CD14-positive monocyte (primary cell): ENCODE data around the gene NCOA6. TPM values are rescaled to one million over a fixed set of nuclear protein-coding genes. Genes with fewer than 3 reads are reported as not detected.
"Not testable (repeated sequence)": the region's sequence is repeated elsewhere in the genome, so short reads cannot be mapped to it uniquely, and the experiment has no call there.

Experiments
- DNase-seq, 3 donors: peaks; one replicate each; pipeline ENCODE4 v3.0.0-alpha.2; 2011 to 2022
- H2AFZ ChIP-seq: 2 replicates; pipeline ENCODE4 v1.6.0; 2012; ENCODE audit warnings: mild to moderate bottlenecking, low read depth, low read length, inconsistent platforms; ENCODE audit not compliant: insufficient read depth, poor library complexity, severe bottlenecking
- H3K27ac ChIP-seq, 2 donors: 1 replicate in 1 of 2; 2 replicates in 1 of 2; pipeline ENCODE4 v1.5.1; 2012 to 2013; ENCODE audit warnings: low read length in 2 of 2, control low read depth in 1 of 2, inconsistent platforms in 1 of 2, low read depth in 1 of 2, mild to moderate bottlenecking in 1 of 2
- H3K27me3 ChIP-seq, 2 donors: one replicate each; pipeline versions ENCODE4 v1.6.0 to v1.6.1; 2011 to 2013; ENCODE audit warnings: low read length in 2 of 2; ENCODE audit not compliant: control insufficient read depth in 2 of 2, insufficient read depth in 2 of 2
- H3K36me3 ChIP-seq, 2 donors: replicated peaks in 1 of 2; 1 replicate in 1 of 2; 2 replicates in 1 of 2; pipeline versions ENCODE4 v1.5.1 to v1.6.1; 2012 to 2013; ENCODE audit warnings: low read length in 2 of 2, control low read depth in 1 of 2, inconsistent platforms in 1 of 2, mild to moderate bottlenecking in 1 of 2; ENCODE audit not compliant: insufficient read depth in 2 of 2, control insufficient read depth in 1 of 2
- H3K4me1 ChIP-seq, 2 donors: 1 replicate in 1 of 2; 2 replicates in 1 of 2; pipeline versions ENCODE4 v1.5.1 to v1.6.1; 2012 to 2013; ENCODE audit warnings: low read length in 2 of 2, control low read depth in 1 of 2, inconsistent platforms in 1 of 2, mild to moderate bottlenecking in 1 of 2, moderate library complexity in 1 of 2; ENCODE audit not compliant: insufficient read depth in 2 of 2, control insufficient read depth in 1 of 2
- H3K4me2 ChIP-seq: replicated peaks from 2 replicates; pipeline ENCODE3; 2012; ENCODE audit warnings: low read length, moderate library complexity, mild to moderate bottlenecking; ENCODE audit not compliant: poor library complexity, severe bottlenecking; ENCODE audit errors: extremely low read depth
- H3K4me3 ChIP-seq, 3 experiments: fragments of 200-600 bp in 1 of 3; sonication (generic) in 1 of 3; replicated peaks in 1 of 3; 1 replicate in 2 of 3; 2 replicates in 1 of 3; pipeline ENCODE4 v1.5.1; 2011 to 2013; ENCODE audit warnings: low read length in 3 of 3, mild to moderate bottlenecking in 3 of 3, control low read depth in 2 of 3, low read depth in 2 of 3, inconsistent platforms in 1 of 3, moderate library complexity in 1 of 3
- H3K79me2 ChIP-seq: 2 replicates; pipeline ENCODE4 v1.6.0; 2012; ENCODE audit warnings: mild to moderate bottlenecking, control low read depth, inconsistent platforms, low read length, moderate library complexity; ENCODE audit not compliant: insufficient read depth
- H3K9ac ChIP-seq: 2 replicates; pipeline ENCODE4 v1.6.0; 2017; ENCODE audit warnings: low read length, mild to moderate bottlenecking; ENCODE audit not compliant: insufficient read depth, poor library complexity, severe bottlenecking
- H3K9me3 ChIP-seq, 2 donors: replicated peaks in 1 of 2; 1 replicate in 1 of 2; 2 replicates in 1 of 2; pipeline versions ENCODE4 v1.5.1 to v1.6.1; 2012 to 2013; ENCODE audit warnings: low read length in 2 of 2, control low read depth in 1 of 2; ENCODE audit not compliant: control insufficient read depth in 1 of 2, insufficient read depth in 1 of 2
- H4K20me1 ChIP-seq: 2 replicates; pipeline ENCODE4 v1.6.0; 2012; ENCODE audit warnings: mild to moderate bottlenecking, low read length, control low read depth, moderate library complexity; ENCODE audit not compliant: insufficient read depth
- H3K27ac Mint-ChIP-seq, 7 donors: one replicate each; pipeline ENCODE4 v1.8.0; 2020; ENCODE audit warnings: mild to moderate bottlenecking in 7 of 7, mixed read lengths in 7 of 7, moderate library complexity in 6 of 7, inconsistent platforms in 2 of 7
- H3K27me3 Mint-ChIP-seq, 3 donors: one replicate each; pipeline ENCODE4 v1.8.0; 2021 to 2022; ENCODE audit warnings: low read depth in 3 of 3, mild to moderate bottlenecking in 3 of 3, mixed read lengths in 3 of 3, moderate library complexity in 3 of 3, inconsistent platforms in 1 of 3
- H3K36me3 Mint-ChIP-seq, 2 donors: one replicate each; pipeline ENCODE4 v1.8.0; 2020; ENCODE audit warnings: mixed read lengths in 2 of 2, inconsistent platforms in 1 of 2, mild to moderate bottlenecking in 1 of 2
- H3K4me1 Mint-ChIP-seq: one replicate; pipeline ENCODE4 v1.8.0; 2020; ENCODE audit warnings: mild to moderate bottlenecking, mixed read lengths
- H3K4me3 Mint-ChIP-seq, 2 donors: one replicate each; pipeline ENCODE4 v1.8.0; 2020; ENCODE audit warnings: mild to moderate bottlenecking in 2 of 2, mixed read lengths in 2 of 2, moderate library complexity in 1 of 2
- H3K9me3 Mint-ChIP-seq, 7 donors: one replicate each; pipeline ENCODE4 v1.8.0; 2020 to 2022; ENCODE audit warnings: mixed read lengths in 7 of 7, mild to moderate bottlenecking in 6 of 7, moderate library complexity in 6 of 7, inconsistent platforms in 2 of 7
- WGBS: methylation state at CpG from one replicate; pipeline ENCODE4 v1.1.5; 2013; ENCODE audit warnings: missing lambda C conversion rate; ENCODE audit not compliant: insufficient coverage; 5-methylcytosine and 5-hydroxymethylcytosine counted together
- intact Hi-C, 2 donors: fragments of 100-400 bp; cut with micrococcal nuclease; formaldehyde crosslinking; loops; one replicate each; pipeline versions ENCODE4 v1.15.0 to v1.15.1; 2023
- polyA plus RNA-seq, 3 donors: library from polyadenylated mRNA; depleted of rRNA in 1 of 3; unstranded in 2 of 3; stranded (reverse) in 1 of 3; fragments of 300-500 nt in 2 of 3; fragments of >200 nt in 1 of 3; fragmentation: Illumina TruSeq in 2 of 3; gene quantifications; 1 replicate in 2 of 3; 2 replicates in 1 of 3; pipeline ENCODE4 v1.2.3, GENCODE V29; 2012 to 2021
- TF ChIP-seq, protein P1 (sequence below): fragments of 200-600 bp; IDR thresholded peaks from one replicate; pipeline ENCODE4 v1.8.0; 2022; ENCODE audit warnings: antibody characterized with exemption, mild to moderate bottlenecking

NCOA6 gene
- polyA plus RNA-seq, 3 donors = 2.8 to 19.0 (median 3.9) TPM

DNA sequence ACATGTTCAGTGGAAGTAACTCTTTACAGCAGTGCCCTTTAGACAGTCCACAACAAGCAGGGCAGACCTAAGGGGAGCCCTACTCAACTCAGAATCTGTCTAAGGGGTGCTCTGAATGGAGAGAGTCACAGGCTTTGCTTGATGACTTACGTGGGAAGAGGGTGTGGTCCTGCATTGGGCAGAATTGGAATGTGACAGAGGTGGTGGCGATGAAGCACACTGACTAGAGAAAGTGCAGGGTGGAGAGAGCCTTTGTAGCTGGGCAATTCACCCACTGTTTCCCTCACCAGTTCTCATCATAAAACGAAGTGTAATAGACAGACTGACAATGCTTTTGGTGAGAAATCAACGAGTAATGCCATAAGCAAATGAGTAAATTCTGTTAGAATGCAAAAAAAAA is 110.1 kb downstream of the NCOA6 start:
- Histone ChIP-seq H2AFZ (no peak overlapping the region), H3K9me3 (no peaks in the 10 kb centered on the region), H3K79me2 (no peaks in the 10 kb centered on the region), H3K4me3 (no peak overlapping the region), H3K4me2 (no peak overlapping the region), H3K4me1 (peaks cover 4 to 5% of the 10 kb centered on the region in 2 donors), H3K36me3 (peaks cover 33 to 75% of the 10 kb centered on the region in 2 donors), H3K27ac (no peak overlapping the region), H3K27me3 (peaks cover 4% of the 10 kb centered on the region in 2 donors), H3K9ac (no peak overlapping the region), H4K20me1 (peaks cover 2% of the 10 kb centered on the region)
- H3K9me3 Mint-ChIP-seq = no peaks in the 10 kb centered on the region
- peaks cover 5% of the 10 kb centered on the region for H3K4me1 Mint-ChIP-seq
- no peak overlapping the region for H3K4me3 Mint-ChIP-seq
- peaks cover 5 to 8% (median 8%) of the 10 kb centered on the region in 3 donors for H3K27me3 Mint-ChIP-seq
- no peak for DNase-seq
- H3K27ac Mint-ChIP-seq = no peak overlapping the region
- intact Hi-C loops = no loop called here
- peaks cover 64 to 68% of the 10 kb centered on the region in 2 donors for H3K36me3 Mint-ChIP-seq
- WGBS = 100% methylated on average over 2 of the region's 4 CpGs
- TF ChIP-seq, protein P1, sequence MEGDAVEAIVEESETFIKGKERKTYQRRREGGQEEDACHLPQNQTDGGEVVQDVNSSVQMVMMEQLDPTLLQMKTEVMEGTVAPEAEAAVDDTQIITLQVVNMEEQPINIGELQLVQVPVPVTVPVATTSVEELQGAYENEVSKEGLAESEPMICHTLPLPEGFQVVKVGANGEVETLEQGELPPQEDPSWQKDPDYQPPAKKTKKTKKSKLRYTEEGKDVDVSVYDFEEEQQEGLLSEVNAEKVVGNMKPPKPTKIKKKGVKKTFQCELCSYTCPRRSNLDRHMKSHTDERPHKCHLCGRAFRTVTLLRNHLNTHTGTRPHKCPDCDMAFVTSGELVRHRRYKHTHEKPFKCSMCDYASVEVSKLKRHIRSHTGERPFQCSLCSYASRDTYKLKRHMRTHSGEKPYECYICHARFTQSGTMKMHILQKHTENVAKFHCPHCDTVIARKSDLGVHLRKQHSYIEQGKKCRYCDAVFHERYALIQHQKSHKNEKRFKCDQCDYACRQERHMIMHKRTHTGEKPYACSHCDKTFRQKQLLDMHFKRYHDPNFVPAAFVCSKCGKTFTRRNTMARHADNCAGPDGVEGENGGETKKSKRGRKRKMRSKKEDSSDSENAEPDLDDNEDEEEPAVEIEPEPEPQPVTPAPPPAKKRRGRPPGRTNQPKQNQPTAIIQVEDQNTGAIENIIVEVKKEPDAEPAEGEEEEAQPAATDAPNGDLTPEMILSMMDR = no peak

DNA sequence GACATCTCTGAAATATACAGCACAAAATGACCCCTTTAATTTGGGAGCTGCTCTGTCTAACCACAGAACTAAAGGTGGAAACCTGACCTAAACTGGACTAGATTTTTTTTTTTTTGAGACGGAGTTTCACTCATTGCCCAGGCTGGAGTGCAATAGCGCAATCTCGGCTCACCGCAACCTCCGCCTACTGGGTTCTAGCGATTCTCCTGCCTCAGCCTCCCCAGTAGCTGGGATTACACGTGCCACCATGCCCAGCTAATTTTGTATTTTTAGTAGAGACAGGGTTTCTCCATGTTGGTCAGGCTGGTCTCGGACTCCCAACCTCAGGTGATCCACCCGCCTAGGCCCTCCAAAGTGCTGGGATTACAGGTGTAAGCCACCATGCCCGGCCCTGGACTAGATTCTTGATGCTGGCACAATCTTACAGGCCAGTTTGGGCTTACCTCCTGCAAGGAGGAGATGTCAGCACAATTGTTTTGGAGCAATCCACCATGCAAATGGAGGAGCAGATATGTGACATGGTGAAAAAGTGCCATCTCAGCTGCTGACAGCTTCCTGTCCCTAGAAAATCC is 111.4 kb downstream of the NCOA6 start:
- Histone ChIP-seq H3K4me1 (peaks cover 9 to 16% of the 10 kb centered on the region in 2 donors), H3K36me3 (peaks cover 30 to 62% of the 10 kb centered on the region in 2 donors)
- 99% methylated on average over 9 of the region's 10 CpGs for WGBS
- not testable (repeated sequence) for H3K9ac ChIP-seq, H3K27ac ChIP-seq, H2AFZ ChIP-seq, H3K79me2 ChIP-seq, H4K20me1 ChIP-seq, H3K9me3 Mint-ChIP-seq, H3K27me3 ChIP-seq, DNase-seq, H3K4me3 ChIP-seq, H3K9me3 ChIP-seq, H3K4me3 Mint-ChIP-seq, H3K4me1 Mint-ChIP-seq, H3K4me2 ChIP-seq
- peaks cover 8 to 17% (median 11%) of the 10 kb centered on the region in 3 donors for H3K27me3 Mint-ChIP-seq
- intact Hi-C loops = loop anchor here in 1 of 2 donors (5.0 kb wide), 2 partner anchors 37 to 172 kb away; partner anchors contain the start of gene PIGU
- peaks cover 58 to 60% of the 10 kb centered on the region in 2 donors for H3K36me3 Mint-ChIP-seq
- peak overlapping the region in 1 of 7 donors; percentile 66 for H3K27ac Mint-ChIP-seq
